HG03039 (cell line): ENCODE measurements around the gene RPP21.

Experiments
- ATAC-seq: cut with Tn5 transposase; IDR thresholded peaks from one replicate; pipeline ENCODE4 v1.9.1; 2021; ENCODE audit warnings: mild to moderate bottlenecking, moderate library complexity; ENCODE audit not compliant: unreplicated experiment

Gene RPP21

DNA sequence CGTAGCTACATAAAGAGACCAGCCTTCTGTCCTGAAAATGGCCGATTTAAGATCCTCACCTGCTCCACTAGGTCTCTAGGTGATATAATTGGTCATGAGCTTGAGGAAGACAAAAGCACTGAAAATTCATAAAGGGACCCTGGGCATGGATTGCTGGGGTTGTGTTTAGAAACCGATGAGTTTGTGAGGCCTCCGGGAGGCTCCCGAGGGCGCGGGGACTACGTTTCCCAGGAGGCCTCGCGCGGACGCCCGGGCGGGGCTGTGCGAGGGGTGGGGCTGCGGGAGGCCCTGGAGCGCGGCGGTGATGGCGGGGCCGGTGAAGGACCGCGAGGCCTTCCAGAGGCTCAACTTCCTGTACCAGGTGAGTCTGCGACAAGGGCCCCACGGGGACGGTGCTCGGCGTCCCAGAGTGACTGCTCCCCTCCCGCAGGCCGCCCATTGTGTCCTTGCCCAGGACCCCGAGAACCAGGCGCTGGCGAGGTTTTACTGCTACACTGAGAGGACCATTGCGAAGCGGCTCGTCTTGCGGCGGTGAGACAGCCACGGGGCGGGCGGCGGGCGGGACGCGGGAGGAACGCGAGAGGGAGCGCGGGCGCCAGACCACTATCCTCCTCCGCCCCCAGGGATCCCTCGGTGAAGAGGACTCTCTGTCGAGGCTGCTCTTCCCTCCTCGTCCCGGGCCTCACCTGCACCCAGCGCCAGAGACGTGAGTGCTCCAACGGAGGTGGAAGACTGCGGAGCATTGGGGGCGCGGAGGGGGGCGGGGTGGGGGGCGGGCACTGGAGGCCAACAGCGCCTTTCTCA, at the start of gene RPP21:
Gene RPP21 (plus strand): TSS at position 289 of the 804 bp plus-strand sequence. CDS start 16 bp downstream, at position 305.
- peak; percentile 86 for ATAC-seq

DNA sequence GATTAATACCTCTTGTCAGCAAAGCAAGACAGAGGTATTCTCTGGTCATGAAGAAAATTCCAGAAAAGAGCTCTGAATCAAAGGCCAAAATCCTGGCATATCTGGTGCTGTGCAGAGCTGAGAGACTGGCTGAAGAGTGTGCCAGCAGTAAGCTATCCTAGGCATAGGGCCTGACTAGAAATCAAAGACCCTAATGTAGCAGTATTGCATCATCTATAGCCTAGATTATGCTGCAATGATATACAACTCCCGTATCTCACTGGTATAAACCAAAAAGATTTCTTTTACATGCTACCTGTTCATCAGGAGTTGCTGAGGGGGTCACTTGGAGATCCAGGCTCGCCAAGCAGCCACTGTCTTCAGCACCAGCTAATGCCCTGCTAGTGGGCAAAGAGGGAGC, 49.1 kb upstream of the RPP21 start:
- no peak for ATAC-seq

DNA sequence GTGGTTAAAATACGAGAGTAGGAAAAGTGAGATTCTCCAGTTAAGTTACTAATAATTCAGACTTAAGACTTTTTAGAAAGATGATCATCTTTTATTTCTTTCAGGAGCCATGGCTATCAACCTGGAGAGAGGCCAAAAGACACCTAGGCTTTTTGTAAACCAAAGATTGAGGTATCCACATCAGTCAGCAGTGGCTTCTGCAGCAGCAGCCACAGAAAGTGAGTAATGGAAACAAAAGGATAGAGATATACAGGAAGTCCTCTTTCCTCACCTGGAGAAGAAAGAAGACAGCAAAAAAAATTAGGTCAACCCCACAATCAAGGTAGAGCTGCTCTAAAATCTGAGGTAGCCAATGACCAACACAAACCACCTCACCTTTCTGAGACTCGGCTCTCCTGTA, 41.0 kb upstream of the RPP21 start:
- ATAC-seq = no peak

DNA sequence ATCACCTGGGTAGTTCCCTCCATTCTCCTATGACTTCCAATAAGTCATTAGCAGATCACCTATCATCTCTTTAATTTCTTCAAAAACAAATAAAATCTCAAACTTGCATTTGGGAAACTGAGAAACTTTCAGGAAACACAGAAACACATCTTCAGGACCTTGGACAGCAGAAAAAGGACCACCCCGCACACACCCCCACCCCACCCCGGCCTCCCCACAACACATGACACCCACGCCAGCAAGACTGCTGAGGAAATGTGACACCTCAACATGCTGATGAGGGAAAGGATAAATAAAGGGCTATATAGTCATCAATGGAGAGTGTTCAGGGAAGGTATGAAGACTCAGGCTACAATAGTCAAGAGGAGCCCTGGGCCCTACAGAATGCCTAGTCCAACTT, 33.9 kb upstream of the RPP21 start:
- no peak for ATAC-seq

DNA sequence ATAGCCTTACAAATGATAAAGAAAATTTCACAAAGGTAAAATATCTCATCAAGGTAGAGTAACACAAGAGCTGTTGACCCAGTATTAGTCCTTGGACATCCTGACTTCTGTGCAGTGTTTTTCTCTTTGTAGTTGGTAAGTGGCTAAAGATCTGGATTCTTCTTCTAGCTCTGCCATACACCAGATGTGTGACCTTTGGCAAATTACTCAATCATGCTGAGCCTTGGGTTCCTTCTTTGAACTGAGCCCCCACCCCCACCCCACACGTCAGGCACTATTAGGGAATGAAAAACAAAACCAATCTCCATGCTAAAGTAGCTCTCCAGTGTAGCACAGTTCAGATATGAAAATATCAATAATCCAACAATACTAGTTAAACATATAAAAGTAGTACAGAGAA, 33.3 kb upstream of the RPP21 start:
- ATAC-seq = no peak

DNA sequence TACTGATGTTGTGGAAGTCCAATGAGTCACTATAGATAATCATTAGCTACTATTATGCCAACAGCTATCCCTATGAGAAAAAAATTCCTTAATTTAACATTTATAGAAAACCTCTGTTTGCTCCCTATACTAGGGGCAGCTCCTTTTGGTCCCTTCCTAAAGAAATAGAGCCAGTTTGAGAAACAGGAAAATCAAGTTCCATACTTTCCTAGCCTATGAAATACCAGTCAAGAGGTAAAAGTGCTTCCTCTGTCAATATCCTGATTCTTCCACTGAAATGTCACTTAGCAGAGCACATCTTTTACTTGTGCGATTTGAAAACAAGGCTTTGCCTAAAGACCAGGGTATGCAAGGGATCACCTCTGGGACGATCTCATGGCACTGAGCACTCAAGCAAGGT, 32.7 kb upstream of the RPP21 start:
- ATAC-seq = no peak

DNA sequence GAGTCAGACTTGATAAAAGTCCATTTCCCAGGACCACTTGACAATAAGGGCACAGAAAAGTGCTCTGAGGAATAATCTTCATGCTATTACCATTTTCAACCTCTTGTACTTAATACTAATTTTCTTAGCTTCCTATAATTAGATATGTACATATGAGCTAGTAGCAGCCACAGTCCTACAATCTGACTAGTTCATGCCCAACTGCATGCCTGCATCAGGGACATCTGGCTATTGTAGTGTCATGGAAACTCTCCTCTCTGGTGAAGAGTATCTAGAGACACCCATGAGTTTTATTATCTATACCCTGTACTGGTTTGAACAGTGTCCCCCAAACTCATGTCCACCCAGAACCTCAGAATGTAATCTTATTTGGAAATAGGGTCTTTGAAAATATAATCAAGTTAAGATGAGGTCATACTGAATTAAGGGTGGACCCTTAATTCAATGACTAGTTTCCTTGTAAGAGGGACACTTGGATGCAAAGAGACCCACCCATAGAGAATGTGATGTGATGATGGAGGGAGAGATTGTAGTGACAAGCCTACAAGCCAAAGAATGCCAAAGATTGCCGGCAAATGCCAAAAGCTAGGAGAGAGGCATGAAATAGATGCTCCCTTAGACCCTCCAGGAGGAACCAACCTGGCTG, 32.2 kb upstream of the RPP21 start:
- ATAC-seq = no peak

DNA sequence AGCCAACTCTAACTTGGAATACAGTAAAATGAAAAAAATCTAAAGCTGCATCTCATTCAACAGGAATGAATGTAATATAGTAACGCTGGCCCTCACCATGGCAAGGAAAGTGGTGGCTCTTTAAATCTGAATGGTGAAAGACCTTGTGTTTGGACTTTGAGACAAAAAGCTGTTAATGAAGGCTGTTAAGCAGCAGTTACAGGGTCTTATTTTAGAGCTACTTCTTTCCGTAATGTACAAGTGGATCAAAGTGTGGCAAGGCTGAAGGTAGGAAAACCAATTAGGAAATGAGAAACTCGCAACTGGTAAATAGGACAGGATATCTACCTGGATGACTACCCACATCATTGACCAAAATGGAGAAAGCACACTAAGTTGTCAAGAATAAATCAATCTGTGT, 29.8 kb upstream of the RPP21 start:
- ATAC-seq = no peak

DNA sequence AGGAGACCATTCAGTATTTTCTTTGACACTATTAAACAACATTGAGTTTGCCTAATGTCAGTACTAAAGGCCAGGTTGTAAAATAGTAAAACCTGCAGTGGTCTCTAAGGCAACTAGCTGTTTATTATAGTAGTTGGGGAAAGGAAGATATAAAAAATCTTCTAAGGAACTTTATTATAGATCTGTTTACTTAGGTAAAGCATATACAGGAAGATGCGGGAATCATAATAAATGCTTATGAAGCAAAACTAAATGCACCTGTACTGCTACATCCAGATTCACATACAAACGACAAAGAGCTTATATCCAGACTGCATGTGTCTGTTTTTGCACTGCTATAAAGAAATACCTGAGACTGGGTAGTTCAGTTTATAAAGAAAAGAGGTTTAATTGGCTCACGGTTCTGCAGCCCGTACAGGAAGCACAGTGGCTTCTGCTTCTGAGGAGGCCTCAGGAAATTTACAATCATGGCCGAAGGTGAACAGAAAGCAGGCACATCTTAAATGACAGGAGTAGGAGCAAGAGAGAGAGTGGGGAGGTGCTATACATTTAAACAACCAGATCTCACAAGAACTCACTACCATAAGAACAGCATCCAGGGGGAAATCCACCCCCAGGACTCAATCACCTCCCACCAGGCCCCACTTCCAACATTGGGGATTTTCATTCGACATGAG, 26.9 kb upstream of the RPP21 start:
- ATAC-seq = no peak

DNA sequence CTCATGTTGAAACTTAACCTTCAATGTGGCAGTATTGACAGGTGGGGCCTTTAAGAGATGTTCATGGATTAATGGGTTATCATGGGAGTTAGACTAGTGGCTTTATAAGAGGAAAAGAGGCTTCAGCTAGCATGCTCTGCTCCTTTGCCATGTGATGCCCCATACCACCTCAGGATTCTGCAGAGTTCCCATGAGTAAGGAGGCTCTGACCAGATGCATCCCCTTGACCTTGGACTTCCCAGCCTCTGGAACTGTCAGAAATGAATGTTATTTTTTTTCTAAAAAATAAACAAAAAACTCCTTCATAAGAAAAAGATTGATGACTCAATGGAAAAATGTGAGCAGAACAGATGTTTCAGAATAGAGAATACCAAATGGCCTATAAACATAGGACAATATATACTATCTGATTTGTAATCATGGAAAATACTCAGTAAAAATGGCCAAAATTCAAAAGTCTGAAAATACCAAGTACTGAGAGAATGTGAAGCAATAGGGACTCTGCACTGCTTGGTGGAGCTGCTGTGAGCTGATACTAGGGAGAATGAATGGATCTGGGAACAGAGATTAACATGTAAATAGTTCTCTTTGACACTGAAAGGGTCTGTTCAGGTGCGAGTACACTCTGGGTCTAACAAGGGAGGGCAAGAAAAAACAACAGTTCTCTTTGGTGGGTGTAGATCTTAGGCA, 25.7 kb upstream of the RPP21 start:
- no peak for ATAC-seq

DNA sequence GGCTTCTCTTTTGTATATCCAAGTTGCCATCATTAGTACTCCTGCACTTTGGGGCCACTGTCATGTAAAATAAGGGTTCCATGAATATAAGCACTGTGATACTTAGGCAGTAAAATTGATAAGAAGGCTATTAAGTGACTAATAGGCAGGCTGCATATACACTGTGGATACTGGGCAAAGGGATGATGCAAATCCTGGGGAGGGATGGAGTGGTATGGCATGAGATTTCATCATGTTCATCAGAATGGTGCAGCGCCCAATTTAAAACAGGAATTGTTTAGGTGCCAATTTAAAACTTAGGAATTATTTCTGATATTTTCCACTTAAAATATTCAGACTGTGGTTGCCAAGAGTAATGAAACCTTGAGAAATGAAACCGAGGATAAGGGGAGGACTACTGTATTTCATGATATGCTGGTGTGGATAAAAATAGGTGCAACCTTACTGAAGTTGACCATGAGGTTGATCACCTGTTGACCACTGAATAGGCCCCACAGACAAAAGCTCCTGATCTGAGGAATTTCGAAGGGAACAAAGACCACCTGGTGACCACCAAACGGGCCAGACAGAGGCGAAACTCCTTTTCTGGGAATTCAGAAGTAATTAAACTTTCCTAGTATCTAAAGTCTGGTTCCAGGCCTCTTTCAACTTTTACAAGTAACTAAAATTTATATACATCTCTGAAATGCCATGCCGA, 23.1 kb upstream of the RPP21 start:
- no peak for ATAC-seq

DNA sequence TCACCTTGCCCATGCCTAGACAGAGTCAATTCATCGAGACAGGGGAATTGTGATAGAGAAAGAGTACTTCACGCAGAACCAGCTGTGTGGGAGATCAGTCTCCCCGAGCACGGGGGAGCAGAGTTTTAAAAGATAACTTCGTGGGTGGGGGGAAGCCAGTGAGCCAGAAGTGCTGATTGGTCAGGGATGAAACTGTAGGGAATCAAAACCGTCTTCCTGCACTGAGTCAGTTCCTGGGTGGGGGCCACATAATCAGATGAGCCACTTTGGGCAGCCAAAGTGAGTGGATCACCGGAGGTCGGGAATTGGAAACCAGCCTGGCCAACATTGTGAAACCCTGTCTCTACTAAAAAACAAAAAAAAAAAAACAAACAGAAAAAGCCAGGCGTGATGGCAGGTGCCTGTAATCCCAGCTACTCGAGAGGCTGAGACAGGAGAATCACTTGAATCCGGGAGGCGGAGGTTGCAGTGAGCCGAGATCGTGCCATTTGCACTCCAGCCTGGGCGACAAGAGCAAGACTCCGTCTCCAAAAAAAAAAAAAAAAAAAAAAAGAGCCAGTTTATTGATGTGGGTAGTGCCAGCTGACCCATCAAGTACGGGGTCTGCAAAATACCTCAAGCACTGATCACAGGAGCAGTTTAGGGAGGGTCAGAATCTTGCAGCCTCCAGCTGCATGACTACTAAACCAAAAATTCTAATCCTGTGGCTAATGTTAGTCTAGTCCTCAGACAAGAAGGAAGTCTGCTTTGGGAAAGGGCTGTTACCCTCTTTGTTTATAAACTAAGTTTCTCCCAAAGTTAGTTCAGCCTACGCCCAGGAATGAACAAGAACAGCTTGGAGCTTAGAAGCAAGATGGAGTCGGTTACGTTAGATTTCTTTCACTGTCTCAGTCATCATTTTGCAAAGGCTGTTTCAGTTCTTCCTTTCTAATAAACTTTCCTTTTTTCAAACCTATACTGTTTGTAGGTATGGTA, 22.1 kb upstream of the RPP21 start:
- ATAC-seq = no peak

DNA sequence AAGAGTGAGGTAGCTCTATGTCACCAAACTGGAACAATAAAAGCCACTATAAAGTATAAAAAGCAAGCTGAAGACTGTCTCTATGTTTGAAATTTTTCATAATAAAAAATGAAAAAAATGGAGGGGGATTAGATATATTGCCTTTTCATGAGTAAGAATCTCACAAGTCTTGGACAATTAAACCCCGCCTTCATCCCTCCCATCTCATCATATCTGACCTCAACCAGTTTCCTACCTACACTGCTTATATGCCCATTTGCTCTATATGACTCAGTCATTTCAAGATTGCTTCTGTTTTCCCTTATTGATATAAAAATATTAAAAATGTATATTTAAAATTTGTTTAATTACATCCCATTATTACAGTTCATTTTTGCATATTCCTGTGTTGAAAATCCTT, 21.1 kb upstream of the RPP21 start:
- ATAC-seq = no peak

DNA sequence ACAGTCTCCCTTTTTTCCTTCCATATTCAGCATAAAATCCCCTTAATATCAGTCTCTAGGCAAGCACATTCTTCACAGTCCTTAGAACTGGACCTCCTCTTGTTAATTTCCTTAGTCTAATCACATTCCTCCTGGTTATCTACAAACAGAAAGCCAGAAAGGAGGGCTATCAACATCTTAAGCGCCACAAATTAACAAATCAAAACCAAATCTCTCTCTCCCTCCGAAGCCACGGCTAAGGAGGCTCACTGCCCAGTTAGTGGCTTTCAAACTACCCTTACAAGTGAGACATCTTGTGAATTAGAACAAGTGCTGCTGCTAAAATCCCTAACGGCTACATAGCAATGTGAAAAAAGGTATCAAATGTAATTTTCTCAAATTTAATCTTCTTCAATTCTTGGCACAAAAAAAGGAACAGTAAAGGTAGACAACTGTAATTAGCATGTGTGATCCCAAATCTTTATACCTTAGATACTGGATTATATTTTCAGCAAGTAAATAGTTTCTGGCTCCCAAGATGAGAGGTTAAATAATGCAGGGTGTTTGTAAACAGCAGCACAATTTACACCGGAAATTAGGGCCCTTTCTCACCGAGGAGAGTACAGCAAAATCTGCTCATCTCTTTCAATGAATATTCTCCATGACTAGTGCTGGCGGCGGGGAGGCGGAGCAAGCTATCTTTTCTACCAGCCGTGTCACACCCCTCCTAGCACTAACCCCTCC, 19.6 kb upstream of the RPP21 start:
- ATAC-seq = no peak

DNA sequence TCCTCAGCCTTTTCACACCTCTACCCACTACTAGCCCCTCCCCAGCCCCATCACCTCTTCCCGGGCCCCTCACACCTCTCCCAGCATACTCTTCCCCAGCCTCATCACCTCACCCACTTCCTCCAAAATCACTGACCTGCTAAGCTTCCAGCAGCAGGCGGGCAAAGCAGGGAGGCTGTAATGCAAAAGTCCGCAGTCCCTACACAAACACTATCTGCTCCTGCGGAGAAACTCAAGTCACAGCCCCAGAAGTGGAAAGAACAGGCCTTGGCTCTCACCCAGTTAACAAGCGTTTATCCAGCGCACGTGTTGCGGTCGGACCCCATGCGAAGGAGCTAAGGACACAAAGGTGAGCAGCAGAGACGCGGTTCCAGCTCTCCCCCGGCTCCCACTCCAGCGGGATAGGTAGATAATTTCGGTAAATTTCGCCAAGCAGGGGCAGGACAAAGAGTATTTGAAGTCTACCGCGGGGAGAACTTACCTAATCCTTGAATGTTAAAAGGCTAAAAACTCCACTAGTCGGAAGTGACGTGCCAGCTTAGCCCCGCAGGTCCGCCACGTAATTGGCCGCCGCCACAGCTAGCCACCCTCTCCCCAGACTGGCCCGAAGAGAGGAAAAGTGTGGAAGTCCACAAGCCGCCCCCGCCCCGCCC, 19.0 kb upstream of the RPP21 start:
- peak; percentile 34 for ATAC-seq

DNA sequence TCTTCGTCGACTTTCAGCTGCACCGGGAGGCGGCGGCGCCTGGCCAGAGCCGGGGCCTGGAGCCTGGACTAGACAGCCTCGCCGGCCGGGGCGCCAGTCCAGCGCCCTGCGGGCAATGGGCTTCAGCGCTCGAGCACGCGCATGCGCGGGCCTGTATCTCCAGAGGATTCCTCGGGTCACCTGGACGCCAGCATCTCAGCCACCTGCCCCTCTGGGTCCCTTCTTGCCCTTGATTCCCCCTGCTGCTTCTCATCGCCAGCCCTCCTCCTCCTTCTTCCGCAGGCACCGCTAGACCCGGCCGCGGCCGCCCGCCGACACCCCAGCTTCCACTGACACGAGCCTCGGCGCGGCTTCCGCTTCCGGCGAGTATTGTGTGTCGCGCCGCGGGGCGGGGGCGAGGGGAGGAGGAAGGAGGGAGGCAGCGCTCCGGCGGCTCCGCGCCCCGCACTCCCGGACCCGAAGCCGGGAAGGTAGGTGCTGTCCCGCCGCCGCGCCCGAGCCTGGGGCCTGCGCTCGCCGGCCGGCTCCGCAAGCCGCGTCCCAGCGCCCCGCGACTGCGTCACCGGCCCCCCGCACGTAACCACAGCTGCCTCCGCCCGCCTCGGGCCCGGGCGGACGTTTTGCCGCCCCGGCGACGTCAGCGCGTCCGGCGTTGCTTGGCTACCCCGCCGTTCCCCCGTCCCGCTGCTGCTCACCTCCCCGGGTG, 18.3 kb upstream of the RPP21 start, which contains the start of gene TRIM39:
Gene TRIM39 (plus strand): TSS at position 402 of the 706 bp plus-strand sequence. CDS start 2,391 bp downstream, outside the sequence.
- ATAC-seq = peak; percentile 68

DNA sequence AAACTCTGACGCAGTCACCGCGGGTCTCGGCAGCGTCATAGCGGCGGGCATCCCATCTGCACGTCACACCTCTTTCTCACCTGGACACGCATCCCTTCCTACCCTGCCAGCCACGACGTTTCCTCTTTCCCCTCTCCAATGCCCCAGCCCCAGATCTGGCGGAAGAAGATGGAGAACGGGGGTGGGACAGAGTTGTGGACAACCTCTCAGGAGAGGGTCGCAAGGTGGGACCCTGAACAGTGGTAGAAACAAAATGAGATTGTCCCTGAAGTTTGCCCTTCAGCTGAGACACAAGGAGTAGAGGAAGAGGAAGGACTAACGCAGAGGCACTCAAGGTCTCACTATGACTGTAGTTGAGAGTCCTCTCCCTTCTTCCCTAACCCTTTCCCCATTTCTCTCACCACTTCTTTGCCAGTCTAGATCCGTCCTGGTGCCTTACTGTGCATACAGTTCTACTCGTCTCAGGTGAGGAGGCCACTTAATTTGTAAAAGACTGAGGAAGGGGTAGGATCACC, 17.7 kb upstream of the RPP21 start:
- ATAC-seq = no peak
